GM23338 (cell line): ENCODE measurements around the gene NSL1. TPM values are rescaled to one million over a fixed set of nuclear protein-coding genes. Genes with fewer than 3 reads are reported as not detected.

ENCODE experiments used
- ATAC-seq: fragments of 200-7000 bp; cut with Tn5 transposase; 3 replicates; pipeline ENCODE4 v1.9.1; 2020
- DNase-seq: peaks from one replicate; pipeline ENCODE4 v3.0.0-alpha.2; 2015; ENCODE audit warnings: low spot score
- H2AFZ ChIP-seq: fragments of 200-600 bp; sonication (generic); 2 replicates; pipeline ENCODE4 v1.8.0; 2016; ENCODE audit warnings: antibody characterized with exemption, mild to moderate bottlenecking, moderate library complexity
- H3F3A ChIP-seq: fragments of 200-600 bp; sonication (generic); replicated peaks from 2 replicates; pipeline ENCODE4 v1.8.0; 2017; ENCODE audit warnings: antibody characterized with exemption, mixed run types, low read depth
- H3K27ac ChIP-seq: fragments of 200-600 bp; sonication (generic); 2 replicates; pipeline ENCODE4 v1.6.1; 2016; ENCODE audit warnings: low read depth
- H3K27me3 ChIP-seq: fragments of 200-600 bp; sonication (generic); 2 replicates; pipeline ENCODE4 v1.8.0; 2016; ENCODE audit warnings: mild to moderate bottlenecking, mixed run types, moderate library complexity; ENCODE audit not compliant: insufficient read depth
- H3K36me3 ChIP-seq: fragments of 200-600 bp; sonication (generic); 2 replicates; pipeline ENCODE4 v1.8.0; 2016; ENCODE audit warnings: mild to moderate bottlenecking; ENCODE audit not compliant: insufficient read depth
- H3K4me1 ChIP-seq: fragments of 200-600 bp; sonication (generic); 2 replicates; pipeline ENCODE4 v1.8.0; 2016; ENCODE audit warnings: mild to moderate bottlenecking, moderate library complexity; ENCODE audit not compliant: insufficient read depth
- H3K4me2 ChIP-seq: fragments of 200-600 bp; sonication (generic); 2 replicates; pipeline ENCODE4 v1.7.1; 2017; ENCODE audit warnings: mixed run types
- H3K4me3 ChIP-seq: fragments of 200-600 bp; sonication (generic); 2 replicates; pipeline ENCODE4 v1.6.1; 2016; ENCODE audit warnings: mixed run types
- H3K79me2 ChIP-seq: fragments of 200-600 bp; sonication (generic); replicated peaks from 2 replicates; pipeline ENCODE4 v1.8.0; 2017; ENCODE audit warnings: mild to moderate bottlenecking; ENCODE audit not compliant: insufficient read depth
- H3K9me2 ChIP-seq: fragments of 200-600 bp; sonication (generic); 2 replicates; pipeline ENCODE4 v1.8.0; 2017; ENCODE audit not compliant: insufficient read depth
- H4K20me1 ChIP-seq: fragments of 200-600 bp; sonication (generic); replicated peaks from 2 replicates; pipeline ENCODE4 v1.8.0; 2017; ENCODE audit warnings: mild to moderate bottlenecking; ENCODE audit not compliant: insufficient read depth
- H3K27ac Mint-ChIP-seq: 2 replicates; pipeline ENCODE4 v1.8.0; 2020; ENCODE audit warnings: inconsistent platforms, mild to moderate bottlenecking, moderate library complexity, mixed read lengths
- H3K27me3 Mint-ChIP-seq: 3 replicates; pipeline ENCODE4 v1.8.0; 2022; ENCODE audit warnings: low read depth, mild to moderate bottlenecking, moderate library complexity, mixed read lengths, inconsistent platforms; ENCODE audit not compliant: insufficient read depth, poor library complexity
- H3K36me3 Mint-ChIP-seq: 3 replicates; pipeline ENCODE4 v1.8.0; 2021; ENCODE audit warnings: low read depth, mild to moderate bottlenecking, inconsistent platforms, moderate library complexity, mixed read lengths
- H3K4me1 Mint-ChIP-seq: 3 replicates; pipeline ENCODE4 v1.8.0; 2020; ENCODE audit warnings: mild to moderate bottlenecking, inconsistent platforms, mixed read lengths
- H3K4me3 Mint-ChIP-seq: 3 replicates; pipeline ENCODE4 v1.8.0; 2021; ENCODE audit warnings: moderate library complexity, mild to moderate bottlenecking, inconsistent platforms, mixed read lengths
- H3K9me3 Mint-ChIP-seq: 3 replicates; pipeline ENCODE4 v1.8.0; 2020; ENCODE audit warnings: moderate library complexity, mild to moderate bottlenecking, inconsistent platforms, mixed read lengths
- CREB1 ChIP-seq: fragments of 250-450 bp; sonication (Bioruptor Pico); IDR thresholded peaks from 2 replicates; pipeline ENCODE4 v1.5.0; 2020; ENCODE audit warnings: low read depth, mild to moderate bottlenecking, moderate library complexity
- EZH2 ChIP-seq: fragments of 200-600 bp; sonication (generic); IDR thresholded peaks from one replicate; pipeline ENCODE4 v1.8.0; 2017; ENCODE audit warnings: antibody characterized with exemption, mild to moderate bottlenecking, low read depth; ENCODE audit not compliant: unreplicated experiment
- REST ChIP-seq: IDR thresholded peaks from one replicate; pipeline ENCODE4 v1.6.1; 2018; ENCODE audit warnings: antibody characterized with exemption; ENCODE audit not compliant: unreplicated experiment
- STAT1 ChIP-seq: IDR thresholded peaks from one replicate; pipeline ENCODE4 v1.6.1; 2016; ENCODE audit warnings: antibody characterized with exemption; ENCODE audit not compliant: unreplicated experiment
- ZNF114 ChIP-seq: fragments of 250-450 bp; sonication (Bioruptor Pico); IDR thresholded peaks from 2 replicates; pipeline ENCODE4 v1.5.0; 2020; ENCODE audit warnings: mild to moderate bottlenecking, moderate library complexity
- ZNF331 ChIP-seq: fragments of 250-450 bp; sonication (Bioruptor Pico); IDR thresholded peaks from 2 replicates; pipeline ENCODE4 v1.5.0; 2020; ENCODE audit warnings: low read depth, mild to moderate bottlenecking, moderate library complexity
- ZNF462 ChIP-seq: fragments of 250-450 bp; sonication (Bioruptor Pico); IDR thresholded peaks from 2 replicates; pipeline ENCODE4 v1.5.0; 2020; ENCODE audit warnings: mild to moderate bottlenecking, moderate library complexity
- polyA plus RNA-seq: library from polyadenylated mRNA; unstranded; fragments of >200 nt; fragmentation: Nextera tagmentation; extraction: Ambion mirVana; gene quantifications from 2 replicates; pipeline ENCODE4 v1.2.1, GENCODE V29; 2016
- total RNA-seq: library from RNA; depleted of rRNA; stranded (reverse); fragments of >200 nt; shearing (Covaris generic); gene quantifications from 2 replicates; pipeline ENCODE4 v1.2.3, GENCODE V29; 2014

NSL1 gene
- total and polyA plus RNA-seq, 2 experiments from 2014 or later, result 96.8 to 102 TPM

- TF ChIP-seq REST, result no peak
- TF ChIP-seq EZH2, result no peak
- TF ChIP-seq STAT1, result no peak
Measured at GRCh38 chr1:212775241-212775640, 16.3 kb downstream of the NSL1 start (continued).

- Histone ChIP-seq H3K79me2 (peaks cover 50% of the 10 kb centered on the region), H3K27ac (no peak overlapping the region), H3K4me3 (no peak overlapping the region), H3K36me3 (peaks cover 20% of the 10 kb centered on the region; the same call in 1 of the 2 replicates), H3K4me1 (no peaks in the 10 kb centered on the region), H3K4me2 (no peak overlapping the region), H3K9me2 (no peaks in the 10 kb centered on the region), H4K20me1 (peaks cover 10% of the 10 kb centered on the region; the same call in 1 of the 2 replicates), H3F3A (no peaks in the 10 kb centered on the region), H2AFZ (no peak overlapping the region), H3K27me3 (no peaks in the 10 kb centered on the region)
- Mint-ChIP-seq H3K9me3 (peaks cover 15% of the 10 kb centered on the region), H3K36me3 (peaks cover 76% of the 10 kb centered on the region), H3K27ac (no peak overlapping the region), H3K4me3 (no peak overlapping the region), H3K27me3 (no peaks in the 10 kb centered on the region), H3K4me1 (no peaks in the 10 kb centered on the region)
- no peak for DNase-seq
- no peak for ATAC-seq
- no peak for TF ChIP-seq CREB1 (CRISPR knock-in tag)
- TF ChIP-seq ZNF331 (CRISPR knock-in tag), result no peak
- no peak for TF ChIP-seq ZNF114 (CRISPR knock-in tag)
- no peak for TF ChIP-seq ZNF462 (CRISPR knock-in tag)
Measured at GRCh38 chr1:212774584-212774983, 17.0 kb downstream of the NSL1 start.
